Measurements from ENCODE around the gene CHTF18.
"Not testable (repeated sequence)": the region's sequence is repeated elsewhere in the genome, so short reads cannot be mapped to it uniquely, and the experiment has no call there.

The CHTF18 gene

DNA sequence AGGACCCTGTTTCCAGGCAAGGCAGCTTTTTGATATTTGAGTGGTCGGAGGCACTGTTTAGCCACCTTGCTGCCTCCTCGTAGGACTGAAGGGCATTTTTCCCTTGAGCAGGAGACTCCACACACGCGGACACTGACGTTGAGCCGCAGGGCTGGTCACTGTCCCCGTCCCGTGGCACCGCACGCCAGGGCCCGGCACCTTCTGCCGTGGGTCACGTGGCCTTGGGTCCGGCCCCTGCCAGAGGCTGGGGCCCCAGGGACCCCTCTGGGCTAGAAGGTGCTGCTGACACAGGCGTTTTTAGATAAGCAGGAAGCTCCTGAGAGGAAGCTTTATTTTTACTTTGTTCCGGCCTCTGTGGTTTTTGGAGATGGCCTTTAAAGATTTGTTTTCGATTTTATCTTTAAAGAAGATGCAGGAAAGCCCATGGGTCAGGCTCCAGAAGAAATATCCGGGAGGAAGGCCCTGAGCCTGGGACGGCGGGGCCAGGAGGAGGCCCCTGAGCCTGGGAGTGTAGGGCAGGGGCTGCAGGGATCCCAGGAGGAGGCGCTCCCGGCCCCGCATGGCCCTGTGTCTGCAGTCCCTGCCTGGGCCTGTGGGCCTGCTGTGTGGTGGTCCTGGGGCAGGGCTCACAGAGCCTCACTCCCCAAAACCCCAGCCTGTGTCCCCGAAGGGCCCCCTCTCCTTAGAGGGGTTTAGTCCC is 42.6 kb downstream of the CHTF18 start:
- peaks cover 2% of the 10 kb centered on the region for H3K27me3 Mint-ChIP-seq
- H3K4me1 Mint-ChIP-seq (ENCODE audit: low read depth), result no peaks in the 10 kb centered on the region
- H3K36me3 Mint-ChIP-seq, result no peaks in the 10 kb centered on the region
- H3K4me3 Mint-ChIP-seq, result no peak overlapping the region
- no peak overlapping the region for H3K27ac Mint-ChIP-seq
- H3K9me3 Mint-ChIP-seq (ENCODE audit: low read depth), result no peaks in the 10 kb centered on the region

DNA sequence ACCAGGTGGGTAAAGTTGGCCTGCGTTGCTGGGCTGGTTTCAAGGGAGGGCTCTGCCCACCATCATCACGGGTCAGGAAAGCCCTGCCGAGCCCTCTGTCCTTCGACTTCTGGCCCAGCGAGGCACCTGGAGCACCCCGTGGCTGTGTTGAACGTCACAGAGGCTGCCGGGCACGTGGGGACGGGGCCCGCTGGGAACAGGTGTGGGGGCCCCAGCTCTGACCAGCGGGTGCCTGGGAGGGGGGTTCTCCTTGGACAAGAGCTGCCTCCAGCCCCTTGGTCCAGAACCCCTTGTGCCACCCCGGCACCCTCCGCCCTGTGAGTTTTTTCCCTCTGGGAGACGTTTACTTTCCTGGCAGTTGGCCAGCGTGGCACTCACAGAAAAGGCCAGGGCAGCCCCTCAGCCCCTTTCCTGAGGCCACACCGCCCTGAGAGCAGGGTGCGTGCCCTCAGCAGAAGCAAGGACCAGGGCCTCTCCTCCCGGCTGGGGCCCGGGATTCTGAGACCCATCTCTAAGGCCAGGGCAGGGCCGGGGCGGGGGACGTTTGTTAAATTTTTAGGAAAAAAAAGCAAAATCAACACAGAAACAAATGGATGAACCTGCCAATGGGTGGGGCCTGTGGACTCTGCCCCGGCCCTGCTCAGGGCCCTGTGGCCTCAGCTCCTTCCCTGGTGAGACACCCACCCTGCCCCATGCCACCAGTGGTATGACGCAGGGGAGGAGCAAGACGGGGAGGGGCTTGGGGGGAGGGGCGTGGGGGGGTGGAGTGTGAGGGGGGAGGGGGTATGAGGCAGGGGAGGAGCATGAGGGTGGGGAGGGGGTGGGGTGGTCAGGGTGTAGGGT is 43.4 kb downstream of the CHTF18 start:
- Mint-ChIP-seq H3K27ac (no peak overlapping the region), H3K27me3 (peaks cover 2% of the 10 kb centered on the region), H3K4me1 (ENCODE audit: low read depth) (no peaks in the 10 kb centered on the region), H3K4me3 (no peak overlapping the region), H3K9me3 (ENCODE audit: low read depth) (peaks cover 6% of the 10 kb centered on the region), H3K36me3 (no peaks in the 10 kb centered on the region)

DNA sequence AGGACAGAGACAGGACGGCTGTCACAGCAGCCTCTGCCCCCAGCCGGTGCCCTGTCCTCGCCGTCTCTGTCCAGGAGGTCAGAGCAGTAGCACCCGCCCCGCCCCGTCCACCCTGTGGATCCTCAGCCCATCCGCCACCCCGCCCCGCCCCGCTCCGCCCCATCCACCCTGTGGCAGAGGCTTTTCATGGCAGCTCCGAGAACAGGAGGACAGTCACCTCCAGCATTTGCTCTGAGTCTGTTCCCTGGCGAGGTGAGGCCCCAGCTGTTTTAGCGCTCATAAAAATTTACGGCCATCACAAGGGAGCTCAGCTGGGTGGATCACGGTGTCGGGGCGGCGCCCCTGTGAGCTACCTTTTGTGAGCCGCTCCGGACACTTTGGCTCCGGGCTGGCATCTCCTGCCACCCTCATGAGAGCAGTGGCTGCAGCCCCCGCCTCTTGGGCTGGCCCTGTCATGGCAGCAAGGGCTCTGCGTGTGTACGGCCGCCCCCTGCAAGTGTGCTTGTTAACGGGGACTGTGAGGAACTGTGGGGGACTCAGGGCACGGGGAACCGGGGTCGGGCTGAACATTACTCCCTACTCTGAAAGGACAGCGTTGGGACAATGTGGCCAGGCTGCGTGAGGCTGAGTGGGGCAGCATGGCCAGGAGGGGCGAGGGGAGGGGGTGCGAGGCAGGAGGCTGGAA is 44.4 kb downstream of the CHTF18 start:
- Mint-ChIP-seq H3K4me3 (no peak overlapping the region), H3K27me3 (peaks cover 2% of the 10 kb centered on the region), H3K27ac (no peak overlapping the region), H3K4me1 (ENCODE audit: low read depth) (no peaks in the 10 kb centered on the region), H3K9me3 (ENCODE audit: low read depth) (peaks cover 6% of the 10 kb centered on the region), H3K36me3 (no peaks in the 10 kb centered on the region)

DNA sequence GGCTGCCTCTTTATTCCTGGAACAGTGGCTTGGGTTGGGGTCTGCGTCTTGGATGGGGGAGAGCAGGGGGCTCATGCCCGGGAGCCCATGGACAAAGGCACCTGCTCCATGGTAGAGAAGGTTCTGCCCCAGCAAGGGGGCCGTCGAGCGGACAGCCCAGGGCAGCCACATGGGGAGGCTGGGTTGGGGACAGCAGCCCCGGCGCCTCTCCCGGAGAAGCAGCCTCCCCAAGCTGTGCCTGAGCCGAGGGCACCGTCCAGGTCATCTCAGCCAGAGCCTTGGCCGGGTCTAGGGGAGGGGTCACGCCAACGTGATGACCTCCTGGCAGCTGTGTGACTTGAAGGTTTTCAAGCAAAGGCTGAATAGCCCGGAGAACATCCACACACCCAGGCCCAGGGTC is 45.0 kb downstream of the CHTF18 start:
- Mint-ChIP-seq H3K27ac (no peak overlapping the region), H3K36me3 (no peaks in the 10 kb centered on the region), H3K4me3 (no peak overlapping the region), H3K27me3 (peaks cover 2% of the 10 kb centered on the region), H3K9me3 (ENCODE audit: low read depth) (peaks cover 6% of the 10 kb centered on the region), H3K4me1 (ENCODE audit: low read depth) (no peaks in the 10 kb centered on the region)

DNA sequence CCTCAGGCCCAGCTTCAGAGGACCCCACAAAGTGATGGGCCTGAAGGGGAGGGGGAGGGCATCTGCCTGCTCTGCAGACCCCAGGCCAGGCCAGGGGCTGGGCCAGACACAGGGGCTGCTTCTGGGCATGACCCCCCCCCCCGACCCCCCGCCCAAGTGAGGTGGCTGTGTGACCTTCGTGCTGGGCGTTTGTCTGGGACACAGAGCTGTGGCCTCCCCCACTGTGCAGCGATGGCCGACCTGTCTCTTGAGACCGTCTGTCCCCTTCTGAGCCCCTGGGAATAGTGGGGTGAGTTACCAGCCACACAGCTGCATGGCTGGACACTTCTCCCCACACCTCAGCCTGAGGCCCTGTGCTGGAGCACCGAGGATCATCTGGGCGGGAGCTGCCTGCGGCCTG is 47.0 kb downstream of the CHTF18 start:
- no peak overlapping the region for H3K27ac Mint-ChIP-seq
- H3K9me3 Mint-ChIP-seq (ENCODE audit: low read depth), result peaks cover 6% of the 10 kb centered on the region
- no peak overlapping the region for H3K4me3 Mint-ChIP-seq
- no peaks in the 10 kb centered on the region for H3K36me3 Mint-ChIP-seq
- H3K27me3 Mint-ChIP-seq, result no peaks in the 10 kb centered on the region
- H3K4me1 Mint-ChIP-seq (ENCODE audit: low read depth), result no peaks in the 10 kb centered on the region

DNA sequence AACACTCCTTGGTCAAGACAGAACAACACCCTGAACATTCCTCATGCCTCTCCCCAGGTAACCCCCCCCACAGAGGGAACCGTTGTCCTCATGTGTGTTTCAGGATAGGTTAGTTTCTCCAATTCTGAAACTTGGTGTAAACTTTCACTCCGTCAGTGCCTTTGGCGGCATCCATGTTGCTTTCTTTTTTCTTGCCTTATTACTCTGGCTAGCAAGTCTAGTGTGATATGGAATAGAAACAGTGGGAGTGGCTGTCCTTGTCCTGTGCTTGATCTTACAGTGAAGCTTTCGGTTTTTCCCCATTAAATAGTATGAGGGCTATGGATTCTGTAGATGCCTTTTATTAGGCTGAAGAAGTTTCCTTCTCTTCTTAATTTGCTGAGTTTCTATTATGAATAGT is 47.8 kb downstream of the CHTF18 start:
- Mint-ChIP-seq H3K36me3 (no peaks in the 10 kb centered on the region), H3K4me3 (no peak overlapping the region), H3K4me1 (ENCODE audit: low read depth) (no peaks in the 10 kb centered on the region), H3K9me3 (ENCODE audit: low read depth) (peaks cover 6% of the 10 kb centered on the region), H3K27me3 (no peaks in the 10 kb centered on the region), H3K27ac (no peak overlapping the region)

DNA sequence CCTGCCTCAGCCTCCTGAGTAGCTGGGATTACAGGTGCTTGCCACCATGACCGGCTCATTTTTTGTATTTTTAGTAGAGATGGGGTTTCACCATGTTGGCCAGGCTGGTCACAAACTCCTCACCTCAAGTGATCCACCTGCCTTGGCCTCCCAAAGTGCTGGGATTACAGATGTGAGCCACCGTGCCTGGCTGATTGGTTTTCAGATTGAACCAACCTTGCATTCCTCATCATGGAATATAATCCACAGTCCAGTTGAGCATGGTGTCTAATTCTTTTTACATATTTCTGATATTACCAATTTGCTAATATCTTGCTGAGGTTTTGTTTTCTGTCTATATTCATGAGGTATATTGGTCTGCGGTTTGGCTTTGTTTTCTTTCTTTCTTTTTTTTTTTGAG is 48.4 kb downstream of the CHTF18 start:
- not testable (repeated sequence) for H3K27me3 Mint-ChIP-seq; H3K36me3 Mint-ChIP-seq; H3K9me3 Mint-ChIP-seq (ENCODE audit: low read depth); H3K4me3 Mint-ChIP-seq; H3K4me1 Mint-ChIP-seq (ENCODE audit: low read depth); H3K27ac Mint-ChIP-seq

DNA sequence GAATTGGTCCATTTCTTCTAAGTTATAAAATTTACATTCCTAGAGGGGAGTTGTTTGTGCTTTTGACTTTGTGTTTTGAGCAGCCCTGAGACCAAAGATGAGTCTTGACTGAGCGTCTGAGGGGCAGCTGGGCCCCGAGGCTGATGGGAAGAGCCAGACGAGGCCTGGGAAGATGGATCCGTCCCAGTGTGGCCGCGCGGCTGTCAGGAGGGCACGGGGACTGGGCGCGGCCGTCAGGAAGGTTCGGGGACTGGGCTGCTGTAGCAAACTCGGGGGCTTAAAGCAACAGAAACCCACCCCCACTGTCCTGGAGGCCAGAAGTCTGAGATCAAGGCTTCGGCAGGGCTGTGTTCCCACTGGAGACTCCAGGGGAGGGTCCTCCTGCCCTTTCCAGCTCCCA is 50.3 kb downstream of the CHTF18 start:
- H3K4me1 Mint-ChIP-seq (ENCODE audit: low read depth), result no peaks in the 10 kb centered on the region
- H3K36me3 Mint-ChIP-seq, result no peaks in the 10 kb centered on the region
- no peaks in the 10 kb centered on the region for H3K27me3 Mint-ChIP-seq
- no peak overlapping the region for H3K4me3 Mint-ChIP-seq
- no peak overlapping the region for H3K27ac Mint-ChIP-seq
- peaks cover 6% of the 10 kb centered on the region for H3K9me3 Mint-ChIP-seq (ENCODE audit: low read depth)

DNA sequence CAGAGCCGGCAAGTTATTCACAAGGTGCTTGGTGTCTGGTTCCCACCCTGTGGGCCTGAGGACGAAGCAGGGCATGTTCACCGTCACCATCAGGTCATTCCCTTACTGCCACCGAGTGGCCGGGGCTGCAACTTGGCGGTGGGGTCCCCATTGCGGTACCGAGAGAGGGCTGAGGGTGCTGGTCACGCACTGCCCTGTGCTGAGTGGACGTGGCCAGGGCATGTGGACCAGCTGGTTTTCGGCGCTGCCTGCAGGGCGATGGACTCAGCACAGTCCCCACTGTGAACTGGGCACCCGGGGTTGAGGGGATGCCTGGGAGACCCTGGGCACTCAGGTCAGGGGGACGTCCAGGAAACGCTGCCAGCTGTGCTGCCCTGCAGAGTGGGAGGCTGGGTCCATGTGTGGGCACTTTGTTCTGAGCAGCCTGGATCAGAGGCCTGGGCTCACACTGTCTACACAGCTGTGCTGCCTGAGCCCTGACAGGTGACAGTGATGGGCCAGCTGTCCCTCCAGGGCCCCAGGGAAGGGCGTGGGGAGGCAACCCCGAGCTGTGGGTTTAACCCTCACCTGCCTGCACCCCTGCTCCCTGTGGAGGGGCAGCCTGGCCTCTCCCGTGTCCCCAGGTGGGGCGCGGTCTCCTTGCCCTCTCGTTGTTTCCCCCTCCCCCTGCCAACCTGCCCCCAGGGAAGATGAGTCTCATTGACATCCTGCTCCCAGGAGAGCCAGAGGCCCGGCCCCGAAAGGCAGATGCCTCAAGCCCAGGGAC is 51.4 kb downstream of the CHTF18 start:
- Mint-ChIP-seq H3K9me3 (ENCODE audit: low read depth) (peaks cover 6% of the 10 kb centered on the region), H3K27me3 (no peaks in the 10 kb centered on the region), H3K4me1 (ENCODE audit: low read depth) (no peaks in the 10 kb centered on the region), H3K4me3 (no peak overlapping the region), H3K36me3 (no peaks in the 10 kb centered on the region), H3K27ac (no peak overlapping the region)

DNA sequence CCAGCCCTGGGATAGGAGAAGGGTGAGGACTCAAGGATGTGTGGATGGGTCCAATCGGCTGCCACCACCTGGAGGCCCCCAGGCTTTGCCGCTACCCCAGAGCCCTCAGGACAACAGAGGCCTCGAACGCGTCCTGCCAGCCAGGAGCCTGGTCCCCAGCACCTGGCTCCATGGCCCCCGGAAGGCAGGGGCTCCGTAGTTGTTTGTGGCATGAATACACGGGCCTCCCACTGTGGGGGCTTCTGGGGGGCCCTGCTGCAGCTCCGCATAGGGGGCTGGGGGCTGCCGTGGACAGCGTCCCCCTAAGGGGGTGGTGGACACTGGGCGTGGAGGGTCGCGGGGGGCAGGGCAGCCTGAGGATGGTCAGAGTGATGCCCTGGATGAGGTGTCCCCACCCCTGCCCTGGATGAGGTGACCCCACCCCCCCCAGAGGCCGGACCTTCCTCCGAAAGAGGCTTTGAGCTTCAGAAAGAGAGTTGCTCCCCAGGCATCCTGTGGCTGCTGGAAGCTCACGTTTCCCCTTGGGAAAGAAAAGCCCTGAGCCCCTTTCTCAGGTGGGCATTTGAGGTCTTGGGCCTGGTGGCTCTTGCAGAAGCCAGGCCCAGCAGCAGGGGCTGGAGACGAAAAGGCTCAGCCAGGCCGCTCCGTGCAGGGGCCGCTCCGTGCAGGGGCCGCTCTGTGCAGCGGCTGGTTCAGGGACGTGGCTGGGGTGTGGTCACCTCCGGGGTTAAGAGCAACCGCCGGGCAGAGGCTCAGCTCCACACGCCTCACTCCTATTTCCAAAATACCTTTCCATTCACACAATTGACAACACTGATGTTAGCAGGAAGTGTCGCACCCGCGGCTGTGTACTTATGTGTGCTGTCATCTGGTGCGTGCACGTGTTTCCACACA is 52.4 kb downstream of the CHTF18 start:
- H3K36me3 Mint-ChIP-seq, result no peaks in the 10 kb centered on the region
- no peaks in the 10 kb centered on the region for H3K4me1 Mint-ChIP-seq (ENCODE audit: low read depth)
- H3K27me3 Mint-ChIP-seq, result no peaks in the 10 kb centered on the region
- peaks cover 6% of the 10 kb centered on the region for H3K9me3 Mint-ChIP-seq (ENCODE audit: low read depth)
- no peak overlapping the region for H3K27ac Mint-ChIP-seq
- H3K4me3 Mint-ChIP-seq, result no peak overlapping the region

DNA sequence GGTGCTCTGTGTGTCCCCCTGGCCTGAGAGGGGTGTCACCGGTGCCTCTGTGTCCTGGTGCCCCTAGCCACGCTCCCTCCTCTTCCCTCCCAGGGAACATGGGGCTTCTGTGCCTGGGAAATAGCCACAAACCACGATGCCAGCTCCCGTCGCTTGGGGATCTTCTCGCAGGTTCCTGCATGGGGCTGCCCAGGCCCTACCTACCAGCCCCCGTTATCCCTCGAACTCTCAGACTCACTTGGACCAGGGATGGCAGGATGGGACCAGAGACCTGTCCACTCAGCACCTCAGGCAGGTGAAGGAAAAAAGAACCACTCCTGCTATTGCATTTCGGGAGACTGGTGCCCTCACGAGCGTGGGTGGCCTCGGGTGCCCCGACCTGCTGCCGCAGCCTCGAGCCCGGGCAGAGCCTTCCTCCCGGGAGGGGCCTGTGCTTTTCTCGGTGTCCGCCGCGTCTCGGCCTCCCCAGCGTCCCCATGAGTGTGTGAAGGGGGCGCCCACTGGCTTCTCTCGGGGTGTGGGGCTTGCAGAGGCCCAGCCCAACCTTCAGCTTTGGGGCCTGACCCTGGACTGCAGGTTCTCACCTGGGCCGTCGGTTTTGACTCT is 53.1 kb downstream of the CHTF18 start:
- Mint-ChIP-seq H3K4me3 (no peak overlapping the region), H3K36me3 (no peaks in the 10 kb centered on the region), H3K4me1 (ENCODE audit: low read depth) (no peaks in the 10 kb centered on the region), H3K9me3 (ENCODE audit: low read depth) (peaks cover under 1% of the 10 kb centered on the region), H3K27ac (no peak overlapping the region), H3K27me3 (no peaks in the 10 kb centered on the region)

DNA sequence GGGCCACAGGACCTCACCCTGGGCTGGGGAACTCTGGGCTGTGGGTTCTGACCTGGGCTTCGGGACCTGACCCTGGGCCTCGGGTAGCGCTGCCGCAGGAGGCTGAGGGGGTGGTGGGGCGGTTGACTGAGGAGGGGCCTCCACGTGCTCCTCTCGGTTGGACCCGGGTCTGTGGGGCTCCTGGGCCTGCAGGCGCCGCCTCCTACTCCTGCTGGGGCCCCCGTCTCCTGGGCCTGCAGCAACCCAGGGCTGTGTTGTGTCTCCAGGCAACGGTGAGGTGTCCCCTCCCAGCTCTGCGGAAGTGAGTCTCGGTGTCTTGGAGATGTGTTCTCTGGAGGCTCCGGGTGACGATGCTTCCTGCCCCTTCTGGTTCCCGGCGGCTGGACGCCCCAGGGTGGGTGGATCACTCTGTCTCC is 53.6 kb downstream of the CHTF18 start:
- Mint-ChIP-seq H3K4me1 (ENCODE audit: low read depth) (no peaks in the 10 kb centered on the region), H3K27ac (no peak overlapping the region), H3K9me3 (ENCODE audit: low read depth) (no peaks in the 10 kb centered on the region), H3K27me3 (no peaks in the 10 kb centered on the region), H3K36me3 (no peaks in the 10 kb centered on the region), H3K4me3 (no peak overlapping the region)

DNA sequence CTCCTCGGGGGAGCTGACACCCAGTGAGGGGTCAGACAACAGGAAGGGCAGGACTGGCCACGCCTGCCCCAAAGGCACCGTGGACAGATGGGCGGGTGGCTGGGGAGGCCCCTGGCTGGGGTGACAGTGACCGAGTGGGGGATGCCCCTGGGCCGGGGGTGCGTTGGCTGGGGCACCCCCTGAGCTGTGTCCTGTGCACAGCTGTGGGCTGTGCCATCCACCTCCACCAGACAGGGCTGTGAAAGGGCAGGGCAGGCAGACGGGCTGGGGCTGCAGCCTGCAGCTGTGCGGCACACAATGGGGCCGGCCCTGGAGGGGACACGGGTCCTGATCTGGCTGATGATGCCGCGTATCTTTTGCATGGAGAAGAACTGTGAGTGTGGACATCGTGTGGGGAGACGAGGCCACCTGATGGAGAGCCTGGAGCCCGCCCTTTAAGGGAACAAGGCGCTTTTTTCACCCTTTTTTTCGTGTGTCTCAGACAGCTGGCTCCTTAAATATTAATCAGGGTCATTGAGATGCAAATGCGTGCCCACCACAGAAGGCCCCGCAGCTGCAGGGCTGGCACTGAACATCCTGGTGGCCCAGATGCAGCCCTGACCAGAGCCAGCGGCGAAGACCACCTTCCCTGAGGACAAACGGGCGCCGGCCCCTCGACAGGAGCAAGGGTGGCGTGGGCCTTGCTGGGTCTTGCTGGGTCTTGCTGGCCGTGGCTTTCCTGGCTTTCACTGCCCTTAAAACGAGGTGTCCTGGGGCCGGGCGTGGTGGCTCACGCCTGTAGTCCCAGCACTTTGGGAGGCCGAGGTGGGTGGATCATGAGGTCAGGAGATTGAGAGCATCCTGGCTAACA is 54.5 kb downstream of the CHTF18 start:
- no peaks in the 10 kb centered on the region for H3K36me3 Mint-ChIP-seq
- no peaks in the 10 kb centered on the region for H3K9me3 Mint-ChIP-seq (ENCODE audit: low read depth)
- H3K27me3 Mint-ChIP-seq, result no peaks in the 10 kb centered on the region
- no peak overlapping the region for H3K4me3 Mint-ChIP-seq
- no peak overlapping the region for H3K27ac Mint-ChIP-seq
- no peaks in the 10 kb centered on the region for H3K4me1 Mint-ChIP-seq (ENCODE audit: low read depth)
